ENCODE measurements around the gene RNU1-2.
A peak's percentile ranks its signal among the peaks of the same experiment; 100 is the strongest.
"Not testable (repeated sequence)": the region's sequence is repeated elsewhere in the genome, so short reads cannot be mapped to it uniquely, and the experiment has no call there.

Gene RNU1-2

GRCh38 chr1:16911851-16912721 is 16.3 kb downstream of the RNU1-2 start:
- not testable (repeated sequence) for DNase-seq

GRCh38 chr1:16912742-16913141 is 17.0 kb downstream of the RNU1-2 start:
- DNase-seq, result not testable (repeated sequence)

- DNase-seq, result no peak
Observed at GRCh38 chr1:16913181-16913832, 17.5 kb downstream of the RNU1-2 start.

- peak; percentile 96 to 98 for DNase-seq
Observed at GRCh38 chr1:16913833-16914662, 18.3 kb downstream of the RNU1-2 start.

- DNase-seq, result not testable (repeated sequence)
Observed at GRCh38 chr1:16914928-16915626, 19.3 kb downstream of the RNU1-2 start.

GRCh38 chr1:16915627-16915973 is 19.8 kb downstream of the RNU1-2 start:
- no peak for DNase-seq

GRCh38 chr1:16916036-16916880 is 20.5 kb downstream of the RNU1-2 start:
- DNase-seq, result not testable (repeated sequence)

- no peak for DNase-seq
Observed at GRCh38 chr1:16918371-16918770, 22.6 kb downstream of the RNU1-2 start.

GRCh38 chr1:16918936-16919665 is 23.3 kb downstream of the RNU1-2 start:
- not testable (repeated sequence) for DNase-seq

GRCh38 chr1:16920951-16921350 is 25.2 kb downstream of the RNU1-2 start:
- no peak for DNase-seq

GRCh38 chr1:16921391-16922185 is 25.8 kb downstream of the RNU1-2 start, which contains the start of gene CROCC:
CROCC (plus strand) TSS chr1:16921931; CDS start chr1:16922019, 88 bp downstream.
- peak; percentile 72 to 73 for DNase-seq

- DNase-seq, result no peak
Observed at GRCh38 chr1:16922466-16922865, 26.7 kb downstream of the RNU1-2 start.

GRCh38 chr1:16922885-16923431 is 27.2 kb downstream of the RNU1-2 start:
- no peak for DNase-seq

- no peak for DNase-seq
Observed at GRCh38 chr1:16924216-16924918, 28.6 kb downstream of the RNU1-2 start.

- DNase-seq, result no peak
Observed at GRCh38 chr1:16924919-16925477, 29.2 kb downstream of the RNU1-2 start.

- no peak for DNase-seq
Observed at GRCh38 chr1:16925635-16926490, 30.1 kb downstream of the RNU1-2 start.

GRCh38 chr1:16926491-16927073 is 30.8 kb downstream of the RNU1-2 start:
- no peak for DNase-seq
